NOMO-1 treated with DMSO at 0.1 percent for 48 hours (cell line): ENCODE measurements around the gene BRAF.
"Not testable (repeated sequence)": the region's sequence is repeated elsewhere in the genome, so short reads cannot be mapped to it uniquely, and the experiment has no call there.

Source experiments
- DNase-seq: peaks from one replicate; lab custom pipeline; 2025; ENCODE audit not compliant: unreplicated experiment; lab: John Stamatoyannopoulos, UW

Gene BRAF

GRCh38 chr7:140924821-140925421 is at the start of gene BRAF:
TSS of gene BRAF (minus strand) at chr7:140924929. CDS start at chr7:140924703, 226 bp downstream.
- DNase-seq, result peak; percentile 40

- no peak for DNase-seq
Observed at GRCh38 chr7:140972876-140973829, 48.4 kb upstream of the BRAF start.

- DNase-seq, result no peak
Observed at GRCh38 chr7:140972344-140972743, 47.6 kb upstream of the BRAF start.

- DNase-seq, result no peak
Observed at GRCh38 chr7:140967438-140967837, 42.7 kb upstream of the BRAF start.

- no peak for DNase-seq
Observed at GRCh38 chr7:140966561-140967233, 42.0 kb upstream of the BRAF start.

- no peak for DNase-seq
Observed at GRCh38 chr7:140961117-140961516, 36.4 kb upstream of the BRAF start.

- not testable (repeated sequence) for DNase-seq
Observed at GRCh38 chr7:140956997-140957396, 32.3 kb upstream of the BRAF start.

- DNase-seq, result no peak
Observed at GRCh38 chr7:140945940-140946339, 21.2 kb upstream of the BRAF start.

- DNase-seq, result not testable (repeated sequence)
Observed at GRCh38 chr7:140942242-140942641, 17.5 kb upstream of the BRAF start.

- DNase-seq, result no peak
Observed at GRCh38 chr7:140940898-140941297, 16.2 kb upstream of the BRAF start.

- no peak for DNase-seq
Observed at GRCh38 chr7:140937702-140938264, 13.1 kb upstream of the BRAF start.

GRCh38 chr7:140928491-140929309 is 4.0 kb upstream of the BRAF start:
- DNase-seq, result no peak

GRCh38 chr7:140927945-140928344 is 3.2 kb upstream of the BRAF start:
- not testable (repeated sequence) for DNase-seq

- DNase-seq, result no peak
Observed at GRCh38 chr7:140927351-140927750, 2.6 kb upstream of the BRAF start.

- no peak for DNase-seq
Observed at GRCh38 chr7:140926021-140926817, 1.5 kb upstream of the BRAF start.

- DNase-seq, result peak; percentile 32
Observed at GRCh38 chr7:140924019-140924820, 509 bp downstream of the BRAF start.

- DNase-seq, result no peak
Observed at GRCh38 chr7:140923358-140924006, 1.2 kb downstream of the BRAF start.

- no peak for DNase-seq
Observed at GRCh38 chr7:140922741-140923345, 1.9 kb downstream of the BRAF start.
